Esophagus muscularis mucosa (tissue), 4 donors: ENCODE measurements around the gene UBE2F.

Source experiments
- EP300 ChIP-seq: sonication (generic); formaldehyde crosslinking; IDR thresholded peaks from one replicate; pipeline ENCODE4 v1.6.1; 2017; ENCODE audit warnings: antibody characterized with exemption
- POLR2A ChIP-seq: fragments of 450-650 bp; IDR thresholded peaks from one replicate; pipeline ENCODE4 v1.6.1; 2017; ENCODE audit warnings: antibody characterized with exemption, moderate library complexity, mild to moderate bottlenecking, low read depth
- POLR2AphosphoS5 ChIP-seq, 2 donors: sonication (generic); formaldehyde crosslinking; IDR thresholded peaks; one replicate each; pipeline ENCODE4 v1.6.1; 2017; ENCODE audit warnings: antibody characterized with exemption in 2 of 2
- TF ChIP-seq, protein P1 (sequence below), 3 experiments: fragments of 200-600 bp in 2 of 3; fragments of 450-650 bp in 1 of 3; sonication (generic) in 2 of 3; IDR thresholded peaks; one replicate each; pipeline ENCODE4 v1.5.1; 2017 to 2019; ENCODE audit warnings: antibody characterized with exemption in 3 of 3, mild to moderate bottlenecking in 2 of 3, moderate library complexity in 1 of 3

DNA sequence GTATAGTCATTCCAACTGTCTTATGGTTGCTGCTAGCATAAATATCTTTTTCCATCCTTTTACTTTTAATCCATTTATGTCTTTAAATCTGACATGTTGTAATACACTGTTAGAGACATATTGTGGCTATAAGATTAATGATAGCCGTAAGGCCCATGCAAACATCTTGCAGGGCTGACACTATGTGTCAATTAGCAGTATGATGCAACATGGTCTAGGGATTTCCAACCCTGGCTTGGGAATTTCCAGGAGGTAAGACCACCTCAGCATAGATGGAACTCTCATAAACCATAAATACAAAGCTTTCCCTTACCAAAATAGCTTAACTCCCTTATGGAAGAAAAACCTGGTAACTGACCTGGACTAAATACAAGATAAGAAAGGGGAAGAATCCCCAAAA, 110.5 kb downstream of the UBE2F start:
- TF ChIP-seq, protein P1, sequence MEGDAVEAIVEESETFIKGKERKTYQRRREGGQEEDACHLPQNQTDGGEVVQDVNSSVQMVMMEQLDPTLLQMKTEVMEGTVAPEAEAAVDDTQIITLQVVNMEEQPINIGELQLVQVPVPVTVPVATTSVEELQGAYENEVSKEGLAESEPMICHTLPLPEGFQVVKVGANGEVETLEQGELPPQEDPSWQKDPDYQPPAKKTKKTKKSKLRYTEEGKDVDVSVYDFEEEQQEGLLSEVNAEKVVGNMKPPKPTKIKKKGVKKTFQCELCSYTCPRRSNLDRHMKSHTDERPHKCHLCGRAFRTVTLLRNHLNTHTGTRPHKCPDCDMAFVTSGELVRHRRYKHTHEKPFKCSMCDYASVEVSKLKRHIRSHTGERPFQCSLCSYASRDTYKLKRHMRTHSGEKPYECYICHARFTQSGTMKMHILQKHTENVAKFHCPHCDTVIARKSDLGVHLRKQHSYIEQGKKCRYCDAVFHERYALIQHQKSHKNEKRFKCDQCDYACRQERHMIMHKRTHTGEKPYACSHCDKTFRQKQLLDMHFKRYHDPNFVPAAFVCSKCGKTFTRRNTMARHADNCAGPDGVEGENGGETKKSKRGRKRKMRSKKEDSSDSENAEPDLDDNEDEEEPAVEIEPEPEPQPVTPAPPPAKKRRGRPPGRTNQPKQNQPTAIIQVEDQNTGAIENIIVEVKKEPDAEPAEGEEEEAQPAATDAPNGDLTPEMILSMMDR (IDR thresholded peaks at IDR 0.05): no peak
- TF ChIP-seq EP300 (no peak), POLR2AphosphoS5 (IDR thresholded peaks at IDR 0.05) (no peak), POLR2A (no peak)
